Stimulated activated CD8-positive, alpha-beta memory T cell treated with anti-CD3 and anti-CD28 coated beads, Interleukin-4, amount 100 ng/mL, for 4 hours (primary cell): ENCODE measurements around the gene ORM1.
"Not testable (repeated sequence)": the region's sequence is repeated elsewhere in the genome, so short reads cannot be mapped to it uniquely, and the experiment has no call there.

Experiments used
- DNase-seq, 2 donors: peaks; one replicate each; pipeline ENCODE4 v3.0.0-alpha.2; 2020; ENCODE audit warnings: low read depth in 2 of 2, low spot score in 1 of 2

ORM1 gene

GRCh38 chr9:114323849-114324248, 951 bp downstream of the ORM1 start:
- DNase-seq, result not testable (repeated sequence)

GRCh38 chr9:114324492-114324891, 1.6 kb downstream of the ORM1 start:
- no peak for DNase-seq

GRCh38 chr9:114324965-114325364, 2.1 kb downstream of the ORM1 start:
- DNase-seq, result not testable (repeated sequence)

- DNase-seq, result not testable (repeated sequence)
Observed at GRCh38 chr9:114325684-114326254, 2.9 kb downstream of the ORM1 start.

- no peak for DNase-seq
Observed at GRCh38 chr9:114327749-114328148, 4.9 kb downstream of the ORM1 start.

GRCh38 chr9:114328357-114328820, 5.5 kb downstream of the ORM1 start:
- not testable (repeated sequence) for DNase-seq

- not testable (repeated sequence) for DNase-seq
Observed at GRCh38 chr9:114328937-114329624, 6.2 kb downstream of the ORM1 start.

- DNase-seq, result not testable (repeated sequence)
Observed at GRCh38 chr9:114329625-114330022, 6.7 kb downstream of the ORM1 start, which contains the start of gene ORM2. TSS of gene ORM2 (plus strand) at chr9:114329869. CDS start at chr9:114329905, 36 bp downstream.

GRCh38 chr9:114330636-114331035, 7.7 kb downstream of the ORM1 start:
- DNase-seq, result no peak

GRCh38 chr9:114331229-114332195, 8.6 kb downstream of the ORM1 start:
- DNase-seq, result not testable (repeated sequence)

- not testable (repeated sequence) for DNase-seq
Observed at GRCh38 chr9:114332474-114333040, 9.7 kb downstream of the ORM1 start.

- not testable (repeated sequence) for DNase-seq
Observed at GRCh38 chr9:114333718-114334117, 10.8 kb downstream of the ORM1 start.

GRCh38 chr9:114334490-114334889, 11.6 kb downstream of the ORM1 start:
- no peak for DNase-seq

- DNase-seq, result no peak
Observed at GRCh38 chr9:114335745-114336144, 12.8 kb downstream of the ORM1 start.

- DNase-seq, result no peak
Observed at GRCh38 chr9:114336157-114336556, 13.3 kb downstream of the ORM1 start.

GRCh38 chr9:114336699-114337395, 13.9 kb downstream of the ORM1 start:
- no peak for DNase-seq

GRCh38 chr9:114338187-114338586, 15.3 kb downstream of the ORM1 start:
- no peak for DNase-seq

GRCh38 chr9:114339130-114339908, 16.4 kb downstream of the ORM1 start:
- DNase-seq, result peak in 1 of 2 donors; percentile 18

- DNase-seq, result no peak
Observed at GRCh38 chr9:114341152-114341830, 18.4 kb downstream of the ORM1 start.
